Caco-2 (cell line): ENCODE data around the gene MRPS18C. TPM values are rescaled to one million over a fixed set of nuclear protein-coding genes. Genes with fewer than 3 reads are reported as not detected.
A peak's percentile ranks its signal among the peaks of the same experiment; 100 is the strongest.
"Not testable (repeated sequence)": the region's sequence is repeated elsewhere in the genome, so short reads cannot be mapped to it uniquely, and the experiment has no call there.

ENCODE experiments used
- BruUV-seq: library from RNA; stranded (reverse); fragments of 400-500 nt; replicated peaks from 2 replicates; lab custom pipeline; 2021; lab: Mats Ljungman, UMichigan
- CTCF ChIA-PET: fragments of 300-600 bp; sonication (Branson Sonifier 250); formaldehyde crosslinking; loops from one replicate; lab custom pipeline; 2022; ENCODE audit warnings: antibody characterized with exemption; lab: Charles Lee
- POLR2A ChIA-PET: fragments of 300-600 bp; sonication (Branson Sonifier 250); formaldehyde crosslinking; loops from one replicate; lab custom pipeline; 2022; ENCODE audit warnings: antibody characterized with exemption; lab: Charles Lee
- DNase-seq, 2 experiments: peaks; one replicate each; pipeline versions ENCODE4 v3.0.0 to v3.0.0-alpha.2; 2020 to 2022
- H3K27me3 ChIP-seq: replicated peaks from 2 replicates; pipeline ENCODE4 v1.6.0; 2011; ENCODE audit warnings: low read length; ENCODE audit not compliant: control insufficient read depth, insufficient read depth
- H3K36me3 ChIP-seq: 2 replicates; pipeline ENCODE4 v1.5.1; 2011; ENCODE audit warnings: low read length; ENCODE audit not compliant: control insufficient read depth, insufficient read depth
- H3K4me1 ChIP-seq: fragments of 250-450 bp; sonication (Bioruptor Pico); 2 replicates; pipeline ENCODE4 v1.5.1; 2020; ENCODE audit warnings: mild to moderate bottlenecking
- H3K4me3 ChIP-seq: 2 replicates; pipeline ENCODE4 v1.5.1; 2011; ENCODE audit warnings: low read depth, mild to moderate bottlenecking, control low read depth, low read length
- H3K9me3 ChIP-seq: fragments of 250-450 bp; sonication (Bioruptor Pico); 2 replicates; pipeline ENCODE4 v1.5.1; 2020; ENCODE audit warnings: mild to moderate bottlenecking, moderate library complexity
- H3K27ac Mint-ChIP-seq: one replicate; pipeline ENCODE4 v1.8.0; 2022; ENCODE audit warnings: mixed read lengths; ENCODE audit not compliant: unreplicated experiment
- H3K27me3 Mint-ChIP-seq: one replicate; pipeline ENCODE4 v1.8.0; 2022; ENCODE audit warnings: mixed read lengths; ENCODE audit not compliant: insufficient read depth, unreplicated experiment
- H3K36me3 Mint-ChIP-seq: one replicate; pipeline ENCODE4 v1.8.0; 2022; ENCODE audit warnings: mild to moderate bottlenecking, mixed read lengths; ENCODE audit not compliant: insufficient read depth, unreplicated experiment
- H3K4me1 Mint-ChIP-seq: one replicate; pipeline ENCODE4 v1.8.0; 2022; ENCODE audit warnings: low read depth, mixed read lengths; ENCODE audit not compliant: unreplicated experiment
- H3K4me3 Mint-ChIP-seq: one replicate; pipeline ENCODE4 v1.8.0; 2022; ENCODE audit warnings: mild to moderate bottlenecking, moderate library complexity, mixed read lengths; ENCODE audit not compliant: unreplicated experiment
- H3K9me3 Mint-ChIP-seq: one replicate; pipeline ENCODE4 v1.8.0; 2022; ENCODE audit warnings: mixed read lengths; ENCODE audit not compliant: unreplicated experiment
- intact Hi-C: fragments of 100-400 bp; cut with micrococcal nuclease; formaldehyde crosslinking; loops from one replicate; pipeline ENCODE4 v1.10.0; 2022; ENCODE audit not compliant: unreplicated experiment
- total RNA-seq: library from RNA; stranded (reverse); gene quantifications from 2 replicates; pipeline ENCODE4 v1.2.3, GENCODE V29; 2022
- TF ChIP-seq, protein P1 (sequence below), 2 experiments: fragments of 200-600 bp in 1 of 2; IDR thresholded peaks; 1 replicate in 1 of 2; 2 replicates in 1 of 2; pipeline versions ENCODE4 v1.5.1 to v1.8.0; 2011 to 2022; ENCODE audit warnings: antibody characterized with exemption in 1 of 2, control low read depth in 1 of 2, inconsistent platforms in 1 of 2, low read depth in 1 of 2, low read length in 1 of 2, mild to moderate bottlenecking in 1 of 2, moderate library complexity in 1 of 2; ENCODE audit not compliant: insufficient read depth in 1 of 2, severe bottlenecking in 1 of 2, unreplicated experiment in 1 of 2

The MRPS18C gene
- total RNA-seq, 1 experiment from 2014 or later: 74.1 TPM

DNA sequence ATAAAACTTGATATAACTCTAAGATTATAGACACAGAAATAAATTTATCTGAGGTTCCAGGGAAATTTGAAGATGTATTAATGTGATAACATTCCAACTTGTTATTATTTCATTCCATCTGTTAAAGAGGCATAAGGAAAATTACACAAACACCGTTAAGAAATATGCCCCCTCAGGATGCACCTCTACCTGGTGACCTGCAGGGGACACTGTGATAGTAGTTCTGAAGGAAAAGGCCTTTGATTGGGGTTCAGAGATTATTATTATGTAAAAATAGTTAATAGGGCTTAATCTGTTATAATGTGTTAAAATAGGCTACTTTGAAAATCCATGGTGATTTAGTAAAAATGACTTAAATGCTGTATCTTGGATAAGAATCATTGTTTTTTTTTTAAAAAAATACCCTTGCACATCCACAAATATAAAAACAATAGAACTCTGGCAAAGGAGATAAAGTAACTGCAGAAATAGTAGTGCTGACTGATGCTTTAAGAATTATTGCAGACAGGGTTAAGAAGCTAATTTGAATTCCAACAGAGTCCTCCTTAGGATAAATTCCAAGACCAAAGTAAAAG lies 35.1 kb downstream of the MRPS18C start:
- Histone ChIP-seq H3K4me3 (no peak overlapping the region), H3K36me3 (no peaks in the 10 kb centered on the region), H3K4me1 (peaks cover 18% of the 10 kb centered on the region), H3K9me3 (no peaks in the 10 kb centered on the region), H3K27me3 (no peaks in the 10 kb centered on the region)
- H3K4me3 Mint-ChIP-seq: no peak overlapping the region
- TF ChIP-seq, protein P1, sequence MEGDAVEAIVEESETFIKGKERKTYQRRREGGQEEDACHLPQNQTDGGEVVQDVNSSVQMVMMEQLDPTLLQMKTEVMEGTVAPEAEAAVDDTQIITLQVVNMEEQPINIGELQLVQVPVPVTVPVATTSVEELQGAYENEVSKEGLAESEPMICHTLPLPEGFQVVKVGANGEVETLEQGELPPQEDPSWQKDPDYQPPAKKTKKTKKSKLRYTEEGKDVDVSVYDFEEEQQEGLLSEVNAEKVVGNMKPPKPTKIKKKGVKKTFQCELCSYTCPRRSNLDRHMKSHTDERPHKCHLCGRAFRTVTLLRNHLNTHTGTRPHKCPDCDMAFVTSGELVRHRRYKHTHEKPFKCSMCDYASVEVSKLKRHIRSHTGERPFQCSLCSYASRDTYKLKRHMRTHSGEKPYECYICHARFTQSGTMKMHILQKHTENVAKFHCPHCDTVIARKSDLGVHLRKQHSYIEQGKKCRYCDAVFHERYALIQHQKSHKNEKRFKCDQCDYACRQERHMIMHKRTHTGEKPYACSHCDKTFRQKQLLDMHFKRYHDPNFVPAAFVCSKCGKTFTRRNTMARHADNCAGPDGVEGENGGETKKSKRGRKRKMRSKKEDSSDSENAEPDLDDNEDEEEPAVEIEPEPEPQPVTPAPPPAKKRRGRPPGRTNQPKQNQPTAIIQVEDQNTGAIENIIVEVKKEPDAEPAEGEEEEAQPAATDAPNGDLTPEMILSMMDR (IDR thresholded peaks at IDR 0.05; ENCODE audit: insufficient read depth in 1 of 2, low read depth in 1 of 2, low read length in 1 of 2, severe bottlenecking in 1 of 2, unreplicated experiment in 1 of 2): peak; percentile 73 to 78
- intact Hi-C loops: loop anchor here (1.0 kb wide), 2 partner anchors 91 to 149 kb away; no protein-coding TSS in a partner anchor
- no peaks in the 10 kb centered on the region for H3K36me3 Mint-ChIP-seq
- peak in 1 of 2 experiments; percentile 20 for DNase-seq
- H3K27me3 Mint-ChIP-seq: no peaks in the 10 kb centered on the region
- ChIA-PET CTCF (interaction anchor here (0.6 kb wide), 1 partner anchor 206 kb away, joined by 3 read pairs; the partner anchor contains the start of gene COQ2), POLR2A (no interaction called here)
- H3K9me3 Mint-ChIP-seq: no peaks in the 10 kb centered on the region
- H3K4me1 Mint-ChIP-seq: peaks cover 10% of the 10 kb centered on the region
- H3K27ac Mint-ChIP-seq: no peak overlapping the region
- BruUV-seq: no TSS peak

DNA sequence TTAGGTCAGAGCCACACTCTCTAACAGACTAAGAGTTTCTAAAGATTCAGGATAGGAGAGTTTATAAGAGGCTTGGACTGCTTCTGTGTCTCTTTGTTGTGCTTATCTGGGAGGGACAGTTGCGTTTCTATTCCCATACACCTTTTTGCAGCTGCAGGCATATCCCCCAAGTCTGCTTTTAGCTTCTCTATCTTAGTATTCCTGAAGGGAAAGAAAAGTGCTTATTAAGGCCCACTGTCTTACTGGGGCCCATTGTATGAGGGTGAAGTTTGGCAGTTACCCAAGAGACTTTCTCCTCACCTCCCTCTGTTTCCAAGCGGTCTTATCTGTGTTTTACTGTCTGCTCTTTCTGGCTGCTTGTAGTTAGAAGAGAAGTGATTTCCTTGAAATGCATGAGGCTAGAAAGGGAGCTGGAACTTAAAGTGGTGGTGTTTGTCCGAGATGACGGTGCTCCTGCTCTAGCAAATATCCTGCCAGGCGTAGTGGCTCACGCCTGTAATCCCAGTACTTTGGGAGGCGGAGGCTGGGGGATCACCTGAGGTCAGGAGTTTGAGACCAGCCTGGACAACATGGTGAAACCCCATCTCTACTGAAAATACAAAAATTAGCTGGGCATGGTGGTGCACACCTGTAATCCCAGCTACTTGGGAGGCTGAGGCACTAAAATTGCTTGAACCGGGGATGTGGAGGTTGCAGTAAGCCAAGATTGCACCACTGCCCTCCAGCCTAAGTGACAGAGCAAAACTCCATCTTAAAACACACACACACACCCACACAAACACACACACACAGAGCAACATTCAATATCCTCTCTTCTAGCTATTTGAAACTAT lies 40.4 kb downstream of the MRPS18C start:
- H3K4me3 ChIP-seq, H3K27me3 ChIP-seq, H3K9me3 Mint-ChIP-seq, H3K9me3 ChIP-seq, BruUV-seq, H3K4me3 Mint-ChIP-seq, DNase-seq, intact Hi-C loops, H3K36me3 Mint-ChIP-seq, H3K27me3 Mint-ChIP-seq, H3K4me1 Mint-ChIP-seq, H3K4me1 ChIP-seq, CTCF ChIA-PET, H3K27ac Mint-ChIP-seq, H3K36me3 ChIP-seq: not testable (repeated sequence)
- POLR2A ChIA-PET: interaction anchor here (0.6 kb wide), 1 partner anchor 21 kb away, joined by 3 read pairs; no protein-coding TSS in a partner anchor

DNA sequence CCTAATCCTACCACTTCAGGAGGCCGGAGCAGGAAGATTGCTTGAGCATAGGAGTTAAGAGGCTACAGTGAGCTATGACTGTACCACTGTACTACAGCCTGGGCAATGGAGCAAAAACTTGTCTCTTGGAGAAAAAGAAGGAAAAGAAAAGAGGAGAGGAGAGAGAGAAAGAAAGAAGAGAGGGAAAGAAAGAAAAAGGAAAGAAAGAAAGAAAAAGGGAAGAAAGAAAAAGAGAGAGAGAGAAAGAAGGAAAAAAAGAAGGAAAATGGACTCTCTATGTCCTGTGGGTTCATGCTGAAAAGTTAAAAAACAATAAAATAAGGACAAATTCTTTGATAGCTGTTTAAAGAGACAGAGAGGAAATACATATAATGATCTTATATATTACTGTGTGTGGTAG lies 42.3 kb downstream of the MRPS18C start:
- no peaks in the 10 kb centered on the region for H3K36me3 Mint-ChIP-seq
- H3K9me3 Mint-ChIP-seq: no peaks in the 10 kb centered on the region
- BruUV-seq: no TSS peak
- intact Hi-C loops: no loop called here
- no peak overlapping the region for H3K27ac Mint-ChIP-seq
- H3K27me3 Mint-ChIP-seq: no peaks in the 10 kb centered on the region
- Histone ChIP-seq H3K4me1 (no peaks in the 10 kb centered on the region), H3K9me3 (no peaks in the 10 kb centered on the region), H3K36me3 (no peaks in the 10 kb centered on the region), H3K4me3 (no peak overlapping the region), H3K27me3 (no peaks in the 10 kb centered on the region)
- TF ChIP-seq, protein P1 (IDR thresholded peaks at IDR 0.05; ENCODE audit: insufficient read depth in 1 of 2, low read depth in 1 of 2, low read length in 1 of 2, severe bottlenecking in 1 of 2, unreplicated experiment in 1 of 2): no peak
- no peak for DNase-seq
- H3K4me3 Mint-ChIP-seq: no peak overlapping the region
- H3K4me1 Mint-ChIP-seq: no peaks in the 10 kb centered on the region
- POLR2A ChIA-PET: no interaction called here
- CTCF ChIA-PET: no interaction called here

DNA sequence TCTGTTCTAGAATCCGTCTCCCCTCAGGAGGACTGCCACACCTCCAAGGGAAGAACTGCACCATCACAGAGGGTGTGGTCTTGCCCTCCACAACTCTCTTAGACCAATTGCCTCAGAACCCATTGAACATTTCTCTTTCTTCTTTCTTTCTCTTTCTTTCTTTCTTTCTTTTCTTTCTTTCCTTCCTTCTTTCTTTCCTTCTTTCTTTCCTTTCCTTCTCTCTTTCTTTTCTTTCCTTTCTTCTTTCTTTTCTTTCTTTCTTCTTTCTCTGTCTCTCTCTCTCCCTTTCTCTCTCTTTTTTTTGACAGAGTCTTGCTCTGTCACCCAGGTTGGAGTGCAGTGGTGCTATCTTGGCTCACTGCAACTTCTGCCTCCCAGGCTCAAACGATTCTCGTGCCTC lies 45.8 kb downstream of the MRPS18C start:
- H3K27me3 ChIP-seq, DNase-seq, H3K27ac Mint-ChIP-seq, H3K36me3 Mint-ChIP-seq, H3K9me3 ChIP-seq, POLR2A ChIA-PET, H3K9me3 Mint-ChIP-seq, CTCF ChIA-PET, H3K4me1 ChIP-seq, H3K36me3 ChIP-seq, H3K4me3 ChIP-seq, H3K4me3 Mint-ChIP-seq, H3K4me1 Mint-ChIP-seq, intact Hi-C loops, H3K27me3 Mint-ChIP-seq, BruUV-seq: not testable (repeated sequence)
